Measurements from ENCODE around the gene ASB6.

The ASB6 gene

GRCh38 chr9:129641750-129642585, at the start of gene ASB6:
TSS of gene ASB6 (minus strand) at chr9:129642151. CDS start at chr9:129641999, 152 bp downstream.
- DNase-seq: peak; percentile 56 to 96 (median 92)

- DNase-seq: no peak
Measured at GRCh38 chr9:129688285-129689043, 46.5 kb upstream of the ASB6 start.

GRCh38 chr9:129687391-129687790, 45.4 kb upstream of the ASB6 start:
- DNase-seq: no peak

GRCh38 chr9:129686736-129687135, 44.8 kb upstream of the ASB6 start:
- no peak for DNase-seq

GRCh38 chr9:129685933-129686259, 43.9 kb upstream of the ASB6 start:
- DNase-seq: no peak

- DNase-seq: no peak
Measured at GRCh38 chr9:129685220-129685932, 43.4 kb upstream of the ASB6 start.

- no peak for DNase-seq
Measured at GRCh38 chr9:129682381-129682780, 40.4 kb upstream of the ASB6 start.

- no peak for DNase-seq
Measured at GRCh38 chr9:129681924-129682323, 40.0 kb upstream of the ASB6 start.

GRCh38 chr9:129679537-129679936, 37.6 kb upstream of the ASB6 start:
- DNase-seq: no peak

- no peak for DNase-seq
Measured at GRCh38 chr9:129678844-129679243, 36.9 kb upstream of the ASB6 start.

- DNase-seq: no peak
Measured at GRCh38 chr9:129677456-129677855, 35.5 kb upstream of the ASB6 start.

GRCh38 chr9:129676975-129677374, 35.0 kb upstream of the ASB6 start:
- no peak for DNase-seq

GRCh38 chr9:129676287-129676686, 34.3 kb upstream of the ASB6 start:
- no peak for DNase-seq

- DNase-seq: no peak
Measured at GRCh38 chr9:129675620-129676019, 33.7 kb upstream of the ASB6 start.

- no peak for DNase-seq
Measured at GRCh38 chr9:129674229-129674628, 32.3 kb upstream of the ASB6 start.

- no peak for DNase-seq
Measured at GRCh38 chr9:129673602-129674001, 31.7 kb upstream of the ASB6 start.

- no peak for DNase-seq
Measured at GRCh38 chr9:129672702-129673101, 30.8 kb upstream of the ASB6 start.

GRCh38 chr9:129671519-129671918, 29.6 kb upstream of the ASB6 start:
- DNase-seq: no peak

GRCh38 chr9:129671065-129671464, 29.1 kb upstream of the ASB6 start:
- DNase-seq: no peak

GRCh38 chr9:129669946-129670345, 28.0 kb upstream of the ASB6 start:
- DNase-seq: no peak

- DNase-seq: no peak
Measured at GRCh38 chr9:129669141-129669718, 27.3 kb upstream of the ASB6 start.

- no peak for DNase-seq
Measured at GRCh38 chr9:129667850-129668249, 25.9 kb upstream of the ASB6 start.
